Measurements from ENCODE around the gene SH3RF2.

DNA sequence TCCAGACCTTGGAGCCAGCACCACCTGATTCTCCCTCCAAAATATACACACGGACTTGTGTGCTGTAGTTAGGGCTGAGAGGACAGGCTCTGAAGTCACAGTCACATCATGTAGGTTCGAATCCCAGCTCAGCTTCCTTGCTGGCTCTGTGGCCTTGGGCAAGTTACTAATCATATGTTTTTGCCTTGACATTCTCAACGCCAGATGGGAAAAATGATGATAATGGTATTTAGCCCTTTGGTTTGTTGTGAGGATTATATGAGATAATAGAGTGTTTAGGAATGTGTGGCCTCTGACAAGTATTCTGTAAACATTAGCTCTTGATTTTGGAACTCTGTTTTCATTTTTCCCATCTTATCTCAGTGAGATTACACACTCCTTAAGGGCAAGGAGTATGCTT is 96.5 kb downstream of the SH3RF2 start:
- TF ChIP-seq, protein P1, sequence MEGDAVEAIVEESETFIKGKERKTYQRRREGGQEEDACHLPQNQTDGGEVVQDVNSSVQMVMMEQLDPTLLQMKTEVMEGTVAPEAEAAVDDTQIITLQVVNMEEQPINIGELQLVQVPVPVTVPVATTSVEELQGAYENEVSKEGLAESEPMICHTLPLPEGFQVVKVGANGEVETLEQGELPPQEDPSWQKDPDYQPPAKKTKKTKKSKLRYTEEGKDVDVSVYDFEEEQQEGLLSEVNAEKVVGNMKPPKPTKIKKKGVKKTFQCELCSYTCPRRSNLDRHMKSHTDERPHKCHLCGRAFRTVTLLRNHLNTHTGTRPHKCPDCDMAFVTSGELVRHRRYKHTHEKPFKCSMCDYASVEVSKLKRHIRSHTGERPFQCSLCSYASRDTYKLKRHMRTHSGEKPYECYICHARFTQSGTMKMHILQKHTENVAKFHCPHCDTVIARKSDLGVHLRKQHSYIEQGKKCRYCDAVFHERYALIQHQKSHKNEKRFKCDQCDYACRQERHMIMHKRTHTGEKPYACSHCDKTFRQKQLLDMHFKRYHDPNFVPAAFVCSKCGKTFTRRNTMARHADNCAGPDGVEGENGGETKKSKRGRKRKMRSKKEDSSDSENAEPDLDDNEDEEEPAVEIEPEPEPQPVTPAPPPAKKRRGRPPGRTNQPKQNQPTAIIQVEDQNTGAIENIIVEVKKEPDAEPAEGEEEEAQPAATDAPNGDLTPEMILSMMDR (IDR thresholded peaks at IDR 0.05), result no peak
- no peak for TF ChIP-seq EP300 (IDR thresholded peaks at IDR 0.05)

Measured in ovary (tissue), 3 donors.